Tibial nerve (tissue), 3 donors: Measurements from ENCODE around the gene MMADHC.

Source experiments
- POLR2A ChIP-seq, 2 donors: fragments of 450-650 bp; IDR thresholded peaks; one replicate each; pipeline ENCODE4 v1.6.1; 2017; ENCODE audit warnings: antibody characterized with exemption in 2 of 2, mild to moderate bottlenecking in 2 of 2, moderate library complexity in 2 of 2
- TF ChIP-seq, protein P1 (sequence below), 5 experiments: fragments of 200-600 bp in 3 of 5; fragments of 450-650 bp in 2 of 5; sonication (generic) in 3 of 5; IDR thresholded peaks; one replicate each; pipeline ENCODE4 v1.5.1; 2016 to 2019; ENCODE audit warnings: antibody characterized with exemption in 5 of 5, mild to moderate bottlenecking in 3 of 5, moderate library complexity in 2 of 5

DNA sequence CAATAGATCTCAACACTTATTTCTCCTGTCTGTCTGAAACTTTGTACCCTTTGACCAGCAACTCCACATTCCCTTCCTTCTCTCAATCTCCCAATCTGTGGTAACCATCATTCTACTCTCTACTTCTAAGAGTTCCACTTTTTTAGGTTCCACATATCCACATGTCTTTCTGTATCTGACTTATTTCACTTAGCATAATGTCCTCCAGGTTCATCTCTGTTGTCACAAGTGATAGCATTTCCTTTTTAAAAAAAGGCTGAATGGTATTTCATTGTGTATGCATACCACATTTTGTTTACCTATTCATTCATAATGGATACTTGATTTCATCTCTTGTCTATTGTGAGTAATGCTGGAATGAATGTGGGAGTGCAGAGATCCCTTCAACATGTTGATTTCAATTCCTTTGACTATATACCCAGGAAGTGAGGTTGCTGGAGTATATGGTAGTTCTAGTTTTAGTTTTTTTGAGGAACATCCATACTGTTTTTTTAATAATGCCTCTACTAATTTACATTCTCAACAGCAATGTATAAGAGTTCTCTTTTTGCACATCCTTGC is 18.8 kb upstream of the MMADHC start:
- TF ChIP-seq, protein P1, sequence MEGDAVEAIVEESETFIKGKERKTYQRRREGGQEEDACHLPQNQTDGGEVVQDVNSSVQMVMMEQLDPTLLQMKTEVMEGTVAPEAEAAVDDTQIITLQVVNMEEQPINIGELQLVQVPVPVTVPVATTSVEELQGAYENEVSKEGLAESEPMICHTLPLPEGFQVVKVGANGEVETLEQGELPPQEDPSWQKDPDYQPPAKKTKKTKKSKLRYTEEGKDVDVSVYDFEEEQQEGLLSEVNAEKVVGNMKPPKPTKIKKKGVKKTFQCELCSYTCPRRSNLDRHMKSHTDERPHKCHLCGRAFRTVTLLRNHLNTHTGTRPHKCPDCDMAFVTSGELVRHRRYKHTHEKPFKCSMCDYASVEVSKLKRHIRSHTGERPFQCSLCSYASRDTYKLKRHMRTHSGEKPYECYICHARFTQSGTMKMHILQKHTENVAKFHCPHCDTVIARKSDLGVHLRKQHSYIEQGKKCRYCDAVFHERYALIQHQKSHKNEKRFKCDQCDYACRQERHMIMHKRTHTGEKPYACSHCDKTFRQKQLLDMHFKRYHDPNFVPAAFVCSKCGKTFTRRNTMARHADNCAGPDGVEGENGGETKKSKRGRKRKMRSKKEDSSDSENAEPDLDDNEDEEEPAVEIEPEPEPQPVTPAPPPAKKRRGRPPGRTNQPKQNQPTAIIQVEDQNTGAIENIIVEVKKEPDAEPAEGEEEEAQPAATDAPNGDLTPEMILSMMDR (IDR thresholded peaks at IDR 0.05) = no peak
- TF ChIP-seq POLR2A (IDR thresholded peaks at IDR 0.05) = no peak
